Measurements from ENCODE around the gene TMEM150A.
"Not testable (repeated sequence)": the region's sequence is repeated elsewhere in the genome, so short reads cannot be mapped to it uniquely, and the experiment has no call there.

The TMEM150A gene

GRCh38 chr2:85561280-85562212 lies 41.0 kb downstream of the TMEM150A start, which contains the start of gene GGCX:
GGCX (minus strand) TSS chr2:85561493; CDS start chr2:85561428, 65 bp downstream.
- peak; percentile 95 for DNase-seq

GRCh38 chr2:85560812-85561279 lies 41.7 kb downstream of the TMEM150A start:
- no peak for DNase-seq

GRCh38 chr2:85560403-85560726 lies 42.1 kb downstream of the TMEM150A start:
- DNase-seq, result not testable (repeated sequence)

GRCh38 chr2:85558160-85558559 lies 44.3 kb downstream of the TMEM150A start:
- no peak for DNase-seq

GRCh38 chr2:85557130-85557529 lies 45.4 kb downstream of the TMEM150A start:
- no peak for DNase-seq

- no peak for DNase-seq
Observed at GRCh38 chr2:85554980-85555612, 47.4 kb downstream of the TMEM150A start.

GRCh38 chr2:85553184-85553583 lies 49.3 kb downstream of the TMEM150A start:
- DNase-seq, result no peak

GRCh38 chr2:85551698-85552678 lies 50.5 kb downstream of the TMEM150A start:
- DNase-seq, result peak; percentile 91 to 92

- DNase-seq, result peak in 1 of 2 donors; percentile 15
Observed at GRCh38 chr2:85550486-85550885, 52.0 kb downstream of the TMEM150A start.

GRCh38 chr2:85549826-85550225 lies 52.7 kb downstream of the TMEM150A start:
- DNase-seq, result no peak

- DNase-seq, result no peak
Observed at GRCh38 chr2:85549095-85549494, 53.4 kb downstream of the TMEM150A start.

- DNase-seq, result no peak
Observed at GRCh38 chr2:85548608-85548900, 53.9 kb downstream of the TMEM150A start.

Data from CD4-positive, alpha-beta T cell treated with Interleukin-4 for 1 hour (primary cell).